ENCODE data around the gene SELENOM.

GRCh38 chr22:31118046-31118820, 10.9 kb upstream of the SELENOM start:
- no peak for TF ChIP-seq CTCF (IDR thresholded peaks at IDR 0.05; ENCODE audit: low read depth, low read length, poor library complexity, severe bottlenecking)
- TF ChIP-seq EZH2phosphoT487 (IDR thresholded peaks at IDR 0.05; ENCODE audit: borderline replicate concordance, low read length), result no peak

Data from DOHH2 (cell line).